Thoracic aorta (tissue), 2 donors: ENCODE data around the gene KIF12. TPM values are rescaled to one million over a fixed set of nuclear protein-coding genes. Genes with fewer than 3 reads are reported as not detected.

Experiments used
- ATAC-seq: fragments of 150-250 bp; one replicate; pipeline ENCODE4 v1.8.0; 2017; ENCODE audit warnings: low read depth; ENCODE audit not compliant: insufficient number of reproducible peaks, low FRiP score
- DNase-seq: peaks from one replicate; pipeline ENCODE4 v3.0.0-alpha.2; 2020; ENCODE audit warnings: low spot score
- H3K27ac ChIP-seq, 2 donors: fragments of 200-600 bp; sonication (generic); 1 replicate in 1 of 2; 2 replicates in 1 of 2; pipeline ENCODE4 v1.5.1; 2016; ENCODE audit warnings: mild to moderate bottlenecking in 2 of 2, moderate library complexity in 2 of 2
- H3K27me3 ChIP-seq: fragments of 200-600 bp; sonication (generic); replicated peaks from 2 replicates; pipeline ENCODE4 v1.6.0; 2016; ENCODE audit warnings: mild to moderate bottlenecking; ENCODE audit not compliant: insufficient read depth
- H3K36me3 ChIP-seq: fragments of 200-600 bp; sonication (generic); one replicate; pipeline ENCODE4 v1.5.1; 2016
- H3K4me1 ChIP-seq, 2 donors: fragments of 200-600 bp; sonication (generic); 1 replicate in 1 of 2; 2 replicates in 1 of 2; pipeline versions ENCODE4 v1.5.1 to v1.6.0; 2016; ENCODE audit warnings: low read depth in 2 of 2, mild to moderate bottlenecking in 1 of 2; ENCODE audit not compliant: control insufficient read depth in 1 of 2
- H3K4me3 ChIP-seq: fragments of 200-600 bp; sonication (generic); 2 replicates; pipeline ENCODE4 v1.5.1; 2016; ENCODE audit warnings: mild to moderate bottlenecking
- H3K9me3 ChIP-seq: fragments of 200-600 bp; sonication (generic); 2 replicates; pipeline ENCODE4 v1.5.1; 2016
- total RNA-seq, 2 donors: library from RNA; depleted of rRNA; stranded (reverse); fragments of >200 nt; gene quantifications; one replicate each; pipeline versions ENCODE4 v1.1.0 to v1.2.3, GENCODE V29; 2016
- TF ChIP-seq, protein P1 (sequence below): fragments of 200-600 bp; sonication (generic); IDR thresholded peaks from one replicate; pipeline ENCODE4 v1.5.1; 2019; ENCODE audit warnings: antibody characterized with exemption

The KIF12 gene
- total RNA-seq, 2 donors from 2014 or later, result not detected

DNA sequence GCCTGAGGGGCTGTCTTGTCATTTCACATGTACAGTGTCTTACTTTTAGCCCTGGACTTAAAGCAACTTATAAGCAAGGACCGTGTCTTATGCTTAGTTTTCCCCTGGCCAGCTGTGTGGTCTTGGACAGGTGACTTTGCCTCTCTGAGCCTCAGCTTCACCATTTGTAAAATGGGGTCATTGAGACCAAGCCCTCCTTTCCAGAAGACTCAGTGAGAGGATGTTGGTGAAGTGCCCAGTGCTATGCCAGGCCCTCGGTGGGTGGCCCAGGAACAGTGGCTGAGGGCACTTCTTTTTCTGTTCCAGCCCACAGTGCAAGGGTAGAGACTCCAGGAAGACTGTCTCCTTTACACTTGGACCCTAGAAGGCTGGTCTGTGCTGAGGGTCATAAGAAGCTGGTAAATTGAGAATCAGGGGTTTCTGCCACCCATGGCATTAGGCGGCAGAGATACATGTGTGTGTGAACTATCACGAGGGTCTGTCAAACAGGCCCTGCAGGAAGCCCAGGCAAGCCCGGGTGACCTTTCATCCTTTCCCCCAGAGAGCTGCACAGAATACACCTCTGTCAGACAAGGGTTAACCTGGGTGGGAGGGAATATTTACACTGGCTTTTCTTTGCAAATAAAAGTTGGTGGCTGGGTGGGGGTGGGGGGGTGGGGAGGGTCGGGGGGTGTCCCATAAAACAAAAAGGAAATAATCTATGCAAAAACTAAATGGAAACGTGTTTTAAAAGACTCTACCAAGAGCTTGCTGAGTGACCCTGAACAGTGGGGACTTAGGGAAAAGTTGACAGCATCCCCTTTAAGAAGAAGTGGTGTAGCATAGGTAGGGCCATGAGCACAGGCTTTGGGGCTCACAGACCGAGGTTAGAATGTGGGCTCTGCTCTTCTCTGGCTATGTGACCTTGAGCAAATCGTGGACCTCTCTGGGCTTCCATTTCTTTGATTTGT lies 20.4 kb upstream of the KIF12 start:
- no peaks in the 10 kb centered on the region for H3K9me3 ChIP-seq
- DNase-seq, result no peak
- no peaks in the 10 kb centered on the region for H3K27me3 ChIP-seq
- H3K4me3 ChIP-seq, result no peak overlapping the region
- H3K36me3 ChIP-seq, result no peaks in the 10 kb centered on the region
- H3K27ac ChIP-seq, result no peak overlapping the region
- ATAC-seq, result no peak
- TF ChIP-seq, protein P1, sequence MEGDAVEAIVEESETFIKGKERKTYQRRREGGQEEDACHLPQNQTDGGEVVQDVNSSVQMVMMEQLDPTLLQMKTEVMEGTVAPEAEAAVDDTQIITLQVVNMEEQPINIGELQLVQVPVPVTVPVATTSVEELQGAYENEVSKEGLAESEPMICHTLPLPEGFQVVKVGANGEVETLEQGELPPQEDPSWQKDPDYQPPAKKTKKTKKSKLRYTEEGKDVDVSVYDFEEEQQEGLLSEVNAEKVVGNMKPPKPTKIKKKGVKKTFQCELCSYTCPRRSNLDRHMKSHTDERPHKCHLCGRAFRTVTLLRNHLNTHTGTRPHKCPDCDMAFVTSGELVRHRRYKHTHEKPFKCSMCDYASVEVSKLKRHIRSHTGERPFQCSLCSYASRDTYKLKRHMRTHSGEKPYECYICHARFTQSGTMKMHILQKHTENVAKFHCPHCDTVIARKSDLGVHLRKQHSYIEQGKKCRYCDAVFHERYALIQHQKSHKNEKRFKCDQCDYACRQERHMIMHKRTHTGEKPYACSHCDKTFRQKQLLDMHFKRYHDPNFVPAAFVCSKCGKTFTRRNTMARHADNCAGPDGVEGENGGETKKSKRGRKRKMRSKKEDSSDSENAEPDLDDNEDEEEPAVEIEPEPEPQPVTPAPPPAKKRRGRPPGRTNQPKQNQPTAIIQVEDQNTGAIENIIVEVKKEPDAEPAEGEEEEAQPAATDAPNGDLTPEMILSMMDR, result no peak
- H3K4me1 ChIP-seq, result peaks cover 5 to 11% of the 10 kb centered on the region in 2 donors

DNA sequence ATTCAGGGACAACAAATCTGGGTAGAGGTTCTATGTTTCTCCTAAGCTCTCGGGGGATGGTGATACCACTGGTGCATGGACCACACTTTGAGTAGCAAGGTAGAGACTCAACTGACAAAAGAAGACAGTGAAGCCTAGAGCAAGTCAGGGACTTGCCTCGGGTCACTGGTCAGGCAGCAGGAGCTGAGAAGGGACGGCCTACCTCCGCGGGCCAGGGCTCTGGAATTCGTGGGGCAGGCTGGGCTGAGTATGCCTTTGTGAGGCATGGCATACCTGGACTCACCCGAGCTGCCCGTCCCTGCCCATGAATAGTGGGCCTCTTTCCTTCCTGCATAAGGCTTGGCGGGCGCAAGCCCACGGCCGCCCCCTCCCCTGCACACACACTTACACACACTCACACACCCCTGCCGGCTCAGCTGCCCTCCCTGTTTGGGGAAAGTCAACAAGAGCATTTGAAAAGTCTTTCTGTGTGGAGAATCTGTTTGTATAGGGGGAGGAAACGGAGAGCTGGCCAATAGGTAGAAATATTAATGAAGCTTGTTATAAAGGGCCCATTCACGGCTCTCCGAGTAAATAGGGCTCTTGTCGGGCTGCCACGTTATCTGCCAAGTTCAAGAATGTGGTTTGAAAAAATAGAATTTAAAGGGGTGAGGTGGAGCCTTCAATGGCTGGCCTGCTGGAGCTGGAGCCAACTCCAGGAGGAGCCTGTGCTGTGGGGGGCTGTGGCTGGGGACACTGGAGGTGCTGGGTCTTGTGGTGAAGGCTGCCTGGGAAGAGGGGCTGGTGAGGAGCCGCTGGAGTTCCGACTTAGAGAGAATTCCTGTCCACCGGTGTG lies 19.1 kb upstream of the KIF12 start:
- DNase-seq (no peak), ATAC-seq (no peak)
- Histone ChIP-seq H3K36me3 (no peaks in the 10 kb centered on the region), H3K4me3 (no peak overlapping the region), H3K27me3 (no peaks in the 10 kb centered on the region), H3K9me3 (no peaks in the 10 kb centered on the region), H3K27ac (no peak overlapping the region), H3K4me1 (peaks cover 10 to 21% of the 10 kb centered on the region in 2 donors)
- TF ChIP-seq, protein P1, result no peak

GRCh38 chr9:114117614-114117995 lies 18.5 kb upstream of the KIF12 start:
- H3K27ac ChIP-seq, result no peak overlapping the region
- TF ChIP-seq, protein P1, result no peak

DNA sequence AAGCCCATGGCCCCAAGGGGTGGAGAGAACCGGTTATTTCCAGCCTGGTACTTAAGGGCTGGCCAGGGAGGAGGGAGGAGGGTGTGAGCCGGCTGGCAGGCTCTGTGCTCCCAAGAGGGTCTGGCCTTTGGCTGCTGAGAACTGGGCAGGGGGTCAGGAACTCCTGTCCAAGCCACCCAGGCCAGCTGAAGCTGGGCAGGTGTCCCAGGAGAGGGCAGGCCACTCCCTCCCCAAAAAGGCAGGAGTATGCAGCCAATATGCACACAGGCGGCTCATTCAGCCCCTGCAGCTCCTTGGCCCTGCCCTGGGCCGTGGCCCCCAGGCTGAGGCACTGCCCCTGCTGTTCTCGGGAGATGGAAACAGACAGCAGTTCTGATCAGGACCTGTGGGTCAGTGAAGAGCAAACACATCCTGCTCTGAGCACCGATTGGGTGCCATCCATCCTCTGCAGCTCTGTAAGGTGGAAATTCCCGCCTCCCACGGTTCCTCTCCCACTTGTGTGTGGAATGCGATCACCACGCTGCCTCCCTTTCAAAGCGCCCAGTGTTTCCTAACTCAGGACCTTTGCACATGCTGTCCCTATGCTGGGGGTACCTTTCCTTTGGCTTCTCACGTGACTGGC lies 17.1 kb upstream of the KIF12 start:
- H3K36me3 ChIP-seq, result no peaks in the 10 kb centered on the region
- no peaks in the 10 kb centered on the region for H3K9me3 ChIP-seq
- ATAC-seq, result no peak
- H3K4me3 ChIP-seq, result no peak overlapping the region
- no peaks in the 10 kb centered on the region for H3K27me3 ChIP-seq
- H3K4me1 ChIP-seq, result peaks cover 15 to 33% of the 10 kb centered on the region in 2 donors
- TF ChIP-seq, protein P1, result no peak
- no peak for DNase-seq
- H3K27ac ChIP-seq, result no peak overlapping the region

More at GRCh38 chr9:114117614-114117995, 18.5 kb upstream of the KIF12 start:
- Histone ChIP-seq H3K4me3 (no peak overlapping the region), H3K36me3 (no peaks in the 10 kb centered on the region), H3K9me3 (no peaks in the 10 kb centered on the region), H3K4me1 (peaks cover 12 to 27% of the 10 kb centered on the region in 2 donors), H3K27me3 (no peaks in the 10 kb centered on the region)
- no peak for ATAC-seq
- no peak for DNase-seq
